GM21529 (cell line): Measurements from ENCODE around the gene UCMA.

Source experiments
- ATAC-seq: cut with Tn5 transposase; IDR thresholded peaks from one replicate; pipeline ENCODE4 v1.9.1; 2021; ENCODE audit not compliant: unreplicated experiment

Gene UCMA

GRCh38 chr10:13189961-13190360 lies 44.2 kb downstream of the UCMA start:
- ATAC-seq: no peak

- ATAC-seq: no peak
Measured at GRCh38 chr10:13188593-13188992, 45.6 kb downstream of the UCMA start.

- no peak for ATAC-seq
Measured at GRCh38 chr10:13187135-13187534, 47.0 kb downstream of the UCMA start.

- ATAC-seq: no peak
Measured at GRCh38 chr10:13184730-13185514, 49.3 kb downstream of the UCMA start.

- ATAC-seq: no peak
Measured at GRCh38 chr10:13184276-13184675, 49.9 kb downstream of the UCMA start.

GRCh38 chr10:13183625-13184024 lies 50.5 kb downstream of the UCMA start:
- ATAC-seq: peak; percentile 60

- no peak for ATAC-seq
Measured at GRCh38 chr10:13182424-13182823, 51.8 kb downstream of the UCMA start.

- ATAC-seq: no peak
Measured at GRCh38 chr10:13180788-13181187, 53.4 kb downstream of the UCMA start.

- no peak for ATAC-seq
Measured at GRCh38 chr10:13173616-13174015, 60.6 kb downstream of the UCMA start.
